Measurements from ENCODE around the gene RPL27A.

The RPL27A gene

GRCh38 chr11:8721609-8722500 is 39.3 kb downstream of the RPL27A start:
- DNase-seq, result no peak

GRCh38 chr11:8722809-8723208 is 40.2 kb downstream of the RPL27A start:
- no peak for DNase-seq

- DNase-seq, result no peak
Measured at GRCh38 chr11:8723711-8724110, 41.1 kb downstream of the RPL27A start.

GRCh38 chr11:8724682-8725081 is 42.1 kb downstream of the RPL27A start:
- DNase-seq, result no peak

- no peak for DNase-seq
Measured at GRCh38 chr11:8726395-8726794, 43.8 kb downstream of the RPL27A start.

- no peak for DNase-seq
Measured at GRCh38 chr11:8728563-8728962, 46.0 kb downstream of the RPL27A start.

- no peak for DNase-seq
Measured at GRCh38 chr11:8729067-8729466, 46.5 kb downstream of the RPL27A start.

- no peak for DNase-seq
Measured at GRCh38 chr11:8729837-8730696, 47.5 kb downstream of the RPL27A start.

- DNase-seq, result no peak
Measured at GRCh38 chr11:8730697-8731020, 48.1 kb downstream of the RPL27A start.

GRCh38 chr11:8731647-8732323 is 49.2 kb downstream of the RPL27A start:
- DNase-seq, result no peak

GRCh38 chr11:8732324-8732670 is 49.7 kb downstream of the RPL27A start:
- peak; percentile 48 to 54 for DNase-seq

GRCh38 chr11:8732748-8733241 is 50.2 kb downstream of the RPL27A start:
- no peak for DNase-seq

GRCh38 chr11:8733852-8734251 is 51.3 kb downstream of the RPL27A start:
- no peak for DNase-seq

GRCh38 chr11:8735094-8735493 is 52.5 kb downstream of the RPL27A start:
- DNase-seq, result no peak

- no peak for DNase-seq
Measured at GRCh38 chr11:8739309-8739793, 56.8 kb downstream of the RPL27A start.

Measured in inflammatory macrophage (primary cell).